Left colon (tissue), 2 donors: ENCODE measurements around the gene PCED1B. TPM values are rescaled to one million over a fixed set of nuclear protein-coding genes. Genes with fewer than 3 reads are reported as not detected.
"Not testable (repeated sequence)": the region's sequence is repeated elsewhere in the genome, so short reads cannot be mapped to it uniquely, and the experiment has no call there.

Experiments
- ATAC-seq: fragments of 200-7000 bp; cut with Tn5 transposase; one replicate; pipeline ENCODE4 v1.9.1; 2020; ENCODE audit warnings: mild to moderate bottlenecking, moderate library complexity
- DNase-seq, 2 donors: peaks; one replicate each; pipeline ENCODE4 v3.0.0-alpha.2; 2020
- intact Hi-C, 2 donors: fragments of 100-400 bp; cut with DNase I in 1 of 2; cut with micrococcal nuclease in 1 of 2; formaldehyde crosslinking; loops; one replicate each; pipeline versions ENCODE4 v1.11.2 to v1.14.0; 2022; cut with DNase I, micrococcal nuclease
- total RNA-seq, 2 donors: library from RNA; stranded (reverse); fragmentation: NEBNext Ultra II Directional; extraction: Animal tissue kit (Norgen Biotek cat#: 25700); gene quantifications; one replicate each; pipeline ENCODE4 v1.2.1, GENCODE V29; 2021
- donor health status: DM: no; HTN: no; CAD: no.
- donor health status: DM: yes; HTN: yes; CAD: no.

Gene PCED1B
- total RNA-seq, 2 donors from 2014 or later: 1.0 to 3.3 TPM

DNA sequence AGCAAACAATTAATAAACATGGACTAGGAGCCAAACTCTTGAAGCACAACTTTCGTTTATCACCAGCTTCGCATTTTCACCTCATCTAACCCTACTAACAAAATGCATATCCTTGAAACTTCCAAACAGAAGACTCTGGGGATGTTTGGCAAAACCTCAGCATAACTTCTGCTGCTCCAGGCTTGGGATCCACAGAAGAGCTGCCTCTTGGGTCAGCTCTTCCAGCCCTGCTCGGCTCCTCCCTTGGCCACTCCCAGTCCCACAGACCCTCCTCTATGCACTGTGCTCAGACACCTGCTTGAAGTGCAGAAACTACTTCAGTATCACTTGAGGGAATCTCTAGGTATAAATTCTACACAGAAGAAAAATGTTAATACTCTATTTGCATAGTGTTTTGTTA is 110.3 kb downstream of the PCED1B start:
- DNase-seq (peak in 1 of 2 donors; percentile 33), ATAC-seq (no peak)
- intact Hi-C loops: no loop called here

GRCh38 chr12:47190271-47190750 is 110.9 kb downstream of the PCED1B start:
- no peak for ATAC-seq

DNA sequence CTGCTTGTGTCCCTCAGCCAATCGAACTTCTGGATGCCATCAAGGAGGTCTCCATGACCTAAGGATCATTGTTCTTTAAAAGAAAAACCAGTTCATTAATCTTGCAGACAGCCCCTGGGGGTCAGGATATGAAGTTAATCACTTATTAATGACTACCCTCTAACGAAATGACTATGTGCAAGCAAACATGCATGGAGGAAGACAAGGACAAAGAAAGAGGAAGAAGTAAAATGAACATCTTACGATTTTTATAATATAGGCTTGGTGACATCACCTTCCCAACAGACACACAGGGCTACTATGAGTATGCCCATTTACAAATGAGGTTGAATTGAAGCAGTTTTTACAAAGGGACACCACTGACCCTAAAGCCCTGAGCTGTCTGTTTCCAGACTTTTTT is 111.5 kb downstream of the PCED1B start:
- ATAC-seq (no peak), DNase-seq (no peak)
- intact Hi-C loops: no loop called here

More at GRCh38 chr12:47190271-47190750, 110.9 kb downstream of the PCED1B start:
- intact Hi-C loops: no loop called here
- no peak for DNase-seq

- ATAC-seq (no peak), DNase-seq (no peak)
- intact Hi-C loops: no loop called here
Measured at GRCh38 chr12:47192051-47192450, 112.6 kb downstream of the PCED1B start.

GRCh38 chr12:47193066-47193465 is 113.6 kb downstream of the PCED1B start:
- intact Hi-C loops: no loop called here
- ATAC-seq (no peak), DNase-seq (no peak)

DNA sequence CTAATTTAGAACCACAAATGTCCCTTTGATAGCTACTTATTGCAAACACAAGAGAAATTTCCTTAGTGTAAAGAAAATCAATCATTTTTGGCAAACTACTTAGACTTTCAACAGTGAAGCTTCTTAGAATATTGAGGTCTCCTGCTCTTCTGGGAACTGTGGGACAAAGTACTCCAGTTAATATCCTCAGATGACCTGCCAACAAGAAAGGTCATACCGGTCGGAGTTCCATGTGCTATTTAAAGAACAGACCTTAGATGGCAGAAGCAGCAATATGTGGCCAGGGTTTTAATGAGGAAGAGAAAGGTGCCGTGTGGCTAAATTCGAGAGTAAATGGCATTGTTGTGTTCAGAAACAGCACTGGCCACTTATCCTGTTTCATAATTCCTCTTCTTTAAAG is 115.1 kb downstream of the PCED1B start:
- intact Hi-C loops: no loop called here
- DNase-seq: no peak

DNA sequence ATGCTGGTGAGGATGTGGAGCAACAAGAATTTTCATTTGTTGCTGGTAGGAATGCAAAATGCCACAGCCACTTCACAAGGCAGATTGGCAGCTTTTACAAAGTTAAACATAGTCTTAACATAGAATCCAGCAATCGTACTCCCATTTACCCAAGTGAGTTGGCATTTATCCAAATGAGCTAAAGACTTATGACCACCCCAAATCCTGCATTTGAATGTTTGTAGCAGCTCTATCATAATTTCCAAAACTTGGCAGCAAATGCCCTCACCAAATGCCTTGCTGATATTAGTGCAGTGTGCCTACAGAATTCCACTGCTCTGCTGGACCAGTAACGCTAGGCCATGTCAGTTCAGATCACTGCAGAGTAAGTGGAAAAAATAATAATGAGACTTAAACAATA is 121.0 kb downstream of the PCED1B start:
- intact Hi-C loops: no loop called here
- ATAC-seq (no peak), DNase-seq (no peak)

More for the DNA sequence above, 115.1 kb downstream of the PCED1B start:
- no peak for ATAC-seq

GRCh38 chr12:47201190-47201589 is 121.8 kb downstream of the PCED1B start:
- ATAC-seq, DNase-seq, intact Hi-C loops: not testable (repeated sequence)

DNA sequence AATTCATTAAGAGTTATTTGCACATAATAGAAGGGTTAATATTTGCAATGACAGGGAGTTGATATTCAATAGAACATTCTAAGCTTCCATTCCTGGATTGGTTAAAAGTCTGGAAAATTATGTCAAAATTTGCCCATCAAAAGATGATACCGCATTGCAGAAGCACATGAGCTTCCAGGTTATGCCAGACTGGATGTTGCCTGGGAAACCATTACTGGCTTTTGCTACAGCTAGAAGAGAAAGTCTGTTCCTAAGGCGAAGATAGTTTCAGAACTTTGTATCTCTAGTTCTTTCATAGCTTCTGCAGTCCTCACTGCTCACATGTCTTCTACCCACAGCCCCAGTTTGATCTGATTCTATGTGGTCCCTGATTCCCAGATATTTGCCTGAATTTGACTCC is 122.8 kb downstream of the PCED1B start:
- ATAC-seq: no peak
- no peak for DNase-seq
- intact Hi-C loops: no loop called here

GRCh38 chr12:47205532-47206449 is 126.4 kb downstream of the PCED1B start:
- ATAC-seq (no peak), DNase-seq (no peak)
- intact Hi-C loops: no loop called here

DNA sequence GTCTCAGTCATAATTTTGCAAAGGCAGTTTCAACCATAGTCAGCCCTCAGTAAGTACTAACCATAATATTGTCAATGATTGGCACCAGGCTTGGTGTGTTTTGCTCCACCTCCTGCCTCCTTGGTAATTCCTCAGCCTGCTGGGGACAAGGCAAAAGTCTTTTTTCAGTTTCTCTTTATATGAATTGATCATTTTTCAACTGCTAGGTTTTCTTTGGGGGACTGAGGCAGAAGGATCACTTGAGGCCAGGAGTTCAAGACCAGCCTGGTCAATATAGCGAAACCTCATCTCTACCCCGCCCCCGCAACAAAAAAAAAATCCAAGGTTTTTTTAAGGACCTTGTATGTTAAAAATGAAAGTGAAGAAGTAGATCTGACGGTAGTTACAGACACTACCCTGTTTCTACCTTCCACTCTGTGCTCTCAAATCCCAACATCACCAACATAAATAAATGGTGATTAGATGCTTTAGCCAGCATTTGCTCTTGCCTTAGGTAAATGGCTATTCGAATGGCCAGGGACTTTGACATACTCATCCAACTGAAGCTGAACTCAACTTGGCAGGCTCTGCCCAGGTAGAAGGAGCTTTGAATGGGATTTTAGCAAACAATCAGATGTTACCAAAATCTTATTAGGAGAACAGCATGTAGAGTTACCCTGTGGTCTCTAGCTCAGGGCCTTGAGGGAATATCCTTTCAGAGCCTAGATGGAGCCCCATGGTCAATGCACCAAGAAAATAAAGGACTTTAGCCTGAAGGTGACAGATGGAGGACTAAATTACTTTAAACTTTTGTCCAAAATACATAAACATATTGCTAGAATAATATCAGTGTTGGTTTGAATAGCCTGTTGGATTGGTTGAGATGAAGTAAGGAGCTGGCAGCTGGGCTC is 127.3 kb downstream of the PCED1B start:
- no peak for ATAC-seq
- DNase-seq: no peak
- intact Hi-C loops: no loop called here

DNA sequence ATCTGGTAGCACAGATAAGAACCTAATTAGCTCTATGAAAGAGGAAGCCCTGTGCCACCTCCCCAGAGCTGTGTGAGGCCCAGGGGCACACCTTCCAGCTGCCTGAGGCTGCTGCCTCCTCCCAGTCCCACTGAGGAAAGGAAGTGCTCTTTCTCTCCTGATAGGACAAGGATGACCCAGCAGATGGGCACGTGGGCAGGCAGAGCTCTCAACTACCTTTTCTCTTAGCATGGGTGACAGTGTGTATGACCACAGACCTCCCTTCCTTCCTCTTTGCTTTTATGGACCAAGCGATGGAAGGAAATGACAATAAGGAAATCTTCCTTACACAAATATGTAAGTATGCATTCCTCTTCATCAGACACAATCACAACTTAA is 127.9 kb downstream of the PCED1B start:
- intact Hi-C loops: no loop called here
- ATAC-seq (peak; percentile 90), DNase-seq (peak; percentile 58 to 63)

DNA sequence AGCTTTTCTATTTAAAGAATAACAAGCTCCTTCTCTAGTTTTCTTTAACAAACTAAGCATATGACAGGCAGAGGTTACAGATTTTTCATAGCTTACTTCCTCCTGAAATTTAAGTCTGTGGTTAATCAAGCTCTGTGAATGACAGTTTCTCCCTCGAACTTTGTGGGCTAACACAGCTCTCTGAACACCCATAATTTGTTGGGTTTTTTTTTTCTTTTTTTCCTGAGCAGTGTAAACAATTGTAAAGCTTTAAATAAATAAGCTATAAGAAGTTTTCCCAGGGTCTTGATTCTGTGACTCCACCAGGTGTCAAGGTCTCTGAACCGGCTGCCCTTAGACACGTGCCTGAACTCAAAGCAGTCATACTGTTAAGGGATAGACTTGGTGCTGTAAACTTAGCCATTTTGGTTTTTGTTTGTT is 128.4 kb downstream of the PCED1B start:
- ATAC-seq: peak; percentile 60
- no peak for DNase-seq
- intact Hi-C loops: no loop called here

DNA sequence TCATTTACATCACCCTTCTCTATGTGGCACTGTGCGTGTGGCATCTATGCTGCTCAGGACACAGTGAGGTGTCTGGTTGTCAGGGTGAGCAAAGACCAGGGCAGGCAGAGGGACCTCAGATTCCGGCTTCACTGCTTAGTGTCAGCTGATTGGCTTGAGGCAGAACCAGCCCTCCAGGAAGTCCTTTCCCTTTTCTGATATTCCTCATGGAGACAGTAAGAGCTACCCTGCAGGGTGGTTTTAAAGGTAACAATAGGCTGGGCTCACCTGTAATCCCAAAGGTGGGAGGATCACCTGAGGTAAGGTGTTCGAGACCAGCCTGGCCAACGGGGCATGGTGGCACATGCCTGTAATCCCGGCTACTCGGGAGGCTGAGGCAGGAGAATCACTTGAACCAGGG is 129.6 kb downstream of the PCED1B start:
- no peak for ATAC-seq
- intact Hi-C loops: no loop called here
- DNase-seq: no peak

DNA sequence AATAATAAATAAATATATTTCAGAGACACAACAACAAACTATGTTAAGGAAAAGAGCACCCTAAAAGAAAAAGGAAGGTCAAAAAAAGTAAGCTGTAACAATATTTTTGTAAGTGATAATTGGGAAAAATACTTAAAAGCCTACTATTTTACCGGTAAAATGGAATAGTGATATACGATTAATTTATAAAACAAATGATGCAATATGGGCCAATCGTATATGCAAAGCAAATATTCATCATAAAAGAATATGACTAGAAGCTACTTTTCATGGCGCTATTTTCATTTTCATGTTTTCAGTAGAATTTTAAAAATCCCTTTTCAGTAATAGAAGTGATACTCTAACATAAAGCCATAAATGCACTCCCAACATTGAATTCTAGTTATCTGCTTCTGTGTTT is 131.4 kb downstream of the PCED1B start:
- ATAC-seq (no peak), DNase-seq (no peak)
- intact Hi-C loops: no loop called here

DNA sequence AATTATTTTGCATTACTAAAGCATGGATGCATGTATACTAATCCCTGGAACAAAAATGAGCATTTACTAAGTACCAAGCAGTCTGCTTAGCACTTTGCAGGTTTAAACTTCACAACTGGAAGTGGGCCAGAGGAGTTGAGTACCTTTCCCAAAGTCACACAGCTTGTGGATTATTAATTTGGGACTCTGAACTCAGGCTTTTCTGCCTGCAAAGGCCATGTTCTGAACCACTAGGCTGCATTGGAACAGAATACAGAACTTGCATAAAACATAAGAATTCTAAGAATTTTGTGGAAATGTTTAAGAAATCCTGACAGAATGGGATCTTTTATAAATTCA is 133.2 kb downstream of the PCED1B start:
- DNase-seq (no peak), ATAC-seq (no peak)
- intact Hi-C loops: no loop called here

DNA sequence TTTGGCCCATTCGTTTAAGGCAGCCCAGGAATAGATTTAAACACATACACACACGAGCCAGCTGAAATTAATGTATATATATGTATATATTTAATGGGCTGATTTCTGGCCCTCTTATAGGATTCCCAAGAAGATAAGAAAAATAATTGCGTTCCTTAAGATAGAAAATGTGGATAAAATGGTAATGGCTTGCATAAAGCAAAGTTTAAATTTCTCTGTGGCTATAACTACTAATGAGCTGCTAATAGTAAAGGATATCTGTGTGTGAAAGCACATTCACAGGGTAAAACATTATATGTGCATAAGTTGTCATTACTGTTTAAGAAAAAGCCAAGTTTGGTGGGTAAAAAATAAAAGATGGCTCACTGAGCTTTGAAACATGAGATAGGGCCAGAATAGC is 134.0 kb downstream of the PCED1B start:
- intact Hi-C loops: no loop called here
- ATAC-seq: no peak

DNA sequence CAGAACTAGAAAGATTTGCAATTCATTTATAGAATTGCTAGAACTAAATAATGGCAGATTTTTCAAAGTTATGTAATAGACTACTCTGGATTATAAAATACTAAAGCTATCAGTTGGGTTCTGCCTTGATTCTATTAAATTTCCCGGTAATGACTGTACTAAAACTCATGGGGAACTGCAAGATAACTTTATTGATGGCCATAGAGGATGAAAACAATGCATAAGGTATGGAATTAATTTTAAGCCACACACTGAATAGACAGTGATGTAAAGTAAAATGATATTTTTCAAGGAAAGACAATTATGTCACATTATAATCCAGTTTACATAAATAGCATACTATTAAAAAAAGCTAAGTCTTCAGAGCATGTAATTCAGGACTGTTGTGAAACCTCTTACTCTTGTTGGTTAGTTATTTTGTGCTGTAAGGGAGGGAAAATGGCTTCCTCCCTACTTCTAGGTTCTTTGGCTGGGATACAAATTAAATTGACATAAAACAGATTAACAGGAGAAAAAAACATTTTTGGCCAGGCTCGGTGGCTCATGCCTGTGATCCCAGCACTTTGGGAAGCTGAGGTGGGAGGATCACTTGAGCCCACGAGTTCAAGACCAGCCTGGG is 134.7 kb downstream of the PCED1B start:
- intact Hi-C loops: no loop called here
- ATAC-seq (no peak), DNase-seq (no peak)

More for the DNA sequence above, 134.0 kb downstream of the PCED1B start:
- no peak for DNase-seq

- DNase-seq (no peak), ATAC-seq (no peak)
- intact Hi-C loops: no loop called here
Measured at GRCh38 chr12:47214771-47215170, 135.3 kb downstream of the PCED1B start.
